Erythroblast (primary cell): ENCODE results near the gene RBBP5.

Experiments
- GATA1 ChIP-seq: IDR thresholded peaks from 2 replicates; pipeline ENCODE4 v1.6.1; 2011; ENCODE audit warnings: low read depth, mild to moderate bottlenecking, control low read depth, low read length, moderate library complexity
- POLR2A ChIP-seq: IDR thresholded peaks from 2 replicates; pipeline ENCODE4 v1.6.1; 2011; ENCODE audit warnings: mild to moderate bottlenecking, low read length

- TF ChIP-seq POLR2A (no peak), GATA1 (no peak)
Observed at GRCh38 chr1:205041001-205041715, 80.6 kb downstream of the RBBP5 start.
